ENCODE data around the gene CHCHD1.

The CHCHD1 gene

GRCh38 chr10:73800560-73801252 lies 18.9 kb downstream of the CHCHD1 start:
- ATAC-seq (replicated peaks; ENCODE audit: extremely low read depth, poor library complexity, severe bottlenecking) (no peak), DNase-seq (ENCODE audit: low spot score in 2 of 2) (no peak)
- Mint-ChIP-seq H3K27ac (ENCODE audit: low read depth) (peak overlapping the region; percentile 19), H3K9me3 (no peaks in the 10 kb centered on the region), H3K4me3 (no peak overlapping the region), H3K4me1 (peaks cover 22% of the 10 kb centered on the region), H3K27me3 (no peaks in the 10 kb centered on the region), H3K36me3 (ENCODE audit: insufficient read depth) (peaks cover 71% of the 10 kb centered on the region)

GRCh38 chr10:73801253-73801590 lies 19.4 kb downstream of the CHCHD1 start:
- Mint-ChIP-seq H3K27me3 (no peaks in the 10 kb centered on the region), H3K27ac (ENCODE audit: low read depth) (no peak overlapping the region)
- no peak for ATAC-seq (replicated peaks; ENCODE audit: extremely low read depth, poor library complexity, severe bottlenecking)

GRCh38 chr10:73802276-73802991 lies 20.6 kb downstream of the CHCHD1 start:
- H3K4me1 Mint-ChIP-seq, result peaks cover 39% of the 10 kb centered on the region
- DNase-seq (ENCODE audit: low spot score in 2 of 2) (no peak), ATAC-seq (replicated peaks; ENCODE audit: extremely low read depth, poor library complexity, severe bottlenecking) (no peak)
- no peak overlapping the region for H3K4me3 Mint-ChIP-seq
- H3K27me3 Mint-ChIP-seq, result no peaks in the 10 kb centered on the region
- no peak overlapping the region for H3K27ac Mint-ChIP-seq (ENCODE audit: low read depth)
- peaks cover 73% of the 10 kb centered on the region for H3K36me3 Mint-ChIP-seq (ENCODE audit: insufficient read depth)
- H3K9me3 Mint-ChIP-seq, result no peaks in the 10 kb centered on the region

More at GRCh38 chr10:73801253-73801590, 19.4 kb downstream of the CHCHD1 start:
- Mint-ChIP-seq H3K4me1 (peaks cover 27% of the 10 kb centered on the region), H3K4me3 (no peak overlapping the region), H3K36me3 (ENCODE audit: insufficient read depth) (peaks cover 72% of the 10 kb centered on the region), H3K9me3 (no peaks in the 10 kb centered on the region)
- DNase-seq (ENCODE audit: low spot score in 2 of 2), result no peak

- Mint-ChIP-seq H3K27me3 (no peaks in the 10 kb centered on the region), H3K4me3 (no peak overlapping the region), H3K36me3 (ENCODE audit: insufficient read depth) (peaks cover 74% of the 10 kb centered on the region), H3K4me1 (peaks cover 47% of the 10 kb centered on the region), H3K27ac (ENCODE audit: low read depth) (no peak overlapping the region), H3K9me3 (no peaks in the 10 kb centered on the region)
- ATAC-seq (replicated peaks; ENCODE audit: extremely low read depth, poor library complexity, severe bottlenecking) (peak; percentile 20), DNase-seq (ENCODE audit: low spot score in 2 of 2) (no peak)
Measured at GRCh38 chr10:73803680-73804286, 21.9 kb downstream of the CHCHD1 start.

GRCh38 chr10:73806176-73806950 lies 24.5 kb downstream of the CHCHD1 start:
- DNase-seq (ENCODE audit: low spot score in 2 of 2), result no peak
- peak overlapping the region; percentile 48 for H3K27ac Mint-ChIP-seq (ENCODE audit: low read depth)
- no peaks in the 10 kb centered on the region for H3K27me3 Mint-ChIP-seq
- no peaks in the 10 kb centered on the region for H3K9me3 Mint-ChIP-seq
- H3K36me3 Mint-ChIP-seq (ENCODE audit: insufficient read depth), result peaks cover 63% of the 10 kb centered on the region
- peaks cover 62% of the 10 kb centered on the region for H3K4me1 Mint-ChIP-seq
- ATAC-seq (replicated peaks; ENCODE audit: extremely low read depth, poor library complexity, severe bottlenecking), result no peak
- peak overlapping the region; percentile 12 for H3K4me3 Mint-ChIP-seq

GRCh38 chr10:73807471-73807870 lies 25.6 kb downstream of the CHCHD1 start:
- Mint-ChIP-seq H3K27me3 (no peaks in the 10 kb centered on the region), H3K4me3 (no peak overlapping the region), H3K4me1 (peaks cover 62% of the 10 kb centered on the region), H3K27ac (ENCODE audit: low read depth) (no peak overlapping the region), H3K36me3 (ENCODE audit: insufficient read depth) (peaks cover 62% of the 10 kb centered on the region), H3K9me3 (no peaks in the 10 kb centered on the region)
- ATAC-seq (replicated peaks; ENCODE audit: extremely low read depth, poor library complexity, severe bottlenecking) (no peak), DNase-seq (ENCODE audit: low spot score in 2 of 2) (no peak)

GRCh38 chr10:73808021-73808815 lies 26.4 kb downstream of the CHCHD1 start:
- no peak overlapping the region for H3K4me3 Mint-ChIP-seq
- peaks cover 57% of the 10 kb centered on the region for H3K36me3 Mint-ChIP-seq (ENCODE audit: insufficient read depth)
- H3K27ac Mint-ChIP-seq (ENCODE audit: low read depth), result peak overlapping the region; percentile 25
- peaks cover 58% of the 10 kb centered on the region for H3K4me1 Mint-ChIP-seq
- no peaks in the 10 kb centered on the region for H3K9me3 Mint-ChIP-seq
- ATAC-seq (replicated peaks; ENCODE audit: extremely low read depth, poor library complexity, severe bottlenecking) (no peak), DNase-seq (ENCODE audit: low spot score in 2 of 2) (no peak)
- no peaks in the 10 kb centered on the region for H3K27me3 Mint-ChIP-seq

GRCh38 chr10:73809061-73809818 lies 27.4 kb downstream of the CHCHD1 start:
- Mint-ChIP-seq H3K4me1 (peaks cover 52% of the 10 kb centered on the region), H3K9me3 (no peaks in the 10 kb centered on the region), H3K27me3 (no peaks in the 10 kb centered on the region), H3K4me3 (peak overlapping the region; percentile 86), H3K27ac (ENCODE audit: low read depth) (peak overlapping the region; percentile 25), H3K36me3 (ENCODE audit: insufficient read depth) (peaks cover 52% of the 10 kb centered on the region)
- no peak for DNase-seq (ENCODE audit: low spot score in 2 of 2)
- ATAC-seq (replicated peaks; ENCODE audit: extremely low read depth, poor library complexity, severe bottlenecking), result no peak

GRCh38 chr10:73810358-73810734 lies 28.5 kb downstream of the CHCHD1 start:
- Mint-ChIP-seq H3K4me3 (peak overlapping the region; percentile 86), H3K27me3 (no peaks in the 10 kb centered on the region), H3K4me1 (peaks cover 52% of the 10 kb centered on the region), H3K27ac (ENCODE audit: low read depth) (peak overlapping the region; percentile 92), H3K9me3 (no peaks in the 10 kb centered on the region), H3K36me3 (ENCODE audit: insufficient read depth) (peaks cover 49% of the 10 kb centered on the region)
- ATAC-seq (replicated peaks; ENCODE audit: extremely low read depth, poor library complexity, severe bottlenecking) (no peak), DNase-seq (ENCODE audit: low spot score in 2 of 2) (no peak)

- ATAC-seq (replicated peaks; ENCODE audit: extremely low read depth, poor library complexity, severe bottlenecking), result peak; percentile 16
- peak; percentile 37 to 39 for DNase-seq (ENCODE audit: low spot score in 2 of 2)
Measured at GRCh38 chr10:73810735-73811465, 29.1 kb downstream of the CHCHD1 start.

GRCh38 chr10:73812657-73813056 lies 30.8 kb downstream of the CHCHD1 start:
- Mint-ChIP-seq H3K4me3 (peak overlapping the region; percentile 86), H3K36me3 (ENCODE audit: insufficient read depth) (peaks cover 37% of the 10 kb centered on the region), H3K27me3 (no peaks in the 10 kb centered on the region), H3K27ac (ENCODE audit: low read depth) (peak overlapping the region; percentile 92), H3K4me1 (peaks cover 31% of the 10 kb centered on the region), H3K9me3 (no peaks in the 10 kb centered on the region)
- DNase-seq (ENCODE audit: low spot score in 2 of 2) (no peak), ATAC-seq (replicated peaks; ENCODE audit: extremely low read depth, poor library complexity, severe bottlenecking) (no peak)

More at GRCh38 chr10:73810735-73811465, 29.1 kb downstream of the CHCHD1 start:
- peak overlapping the region; percentile 92 for H3K27ac Mint-ChIP-seq (ENCODE audit: low read depth)
- no peaks in the 10 kb centered on the region for H3K27me3 Mint-ChIP-seq
- no peaks in the 10 kb centered on the region for H3K9me3 Mint-ChIP-seq
- H3K36me3 Mint-ChIP-seq (ENCODE audit: insufficient read depth), result peaks cover 45% of the 10 kb centered on the region
- peak overlapping the region; percentile 86 for H3K4me3 Mint-ChIP-seq
- H3K4me1 Mint-ChIP-seq, result peaks cover 48% of the 10 kb centered on the region
